HG03064 (cell line): ENCODE measurements around the gene UBE2V1.
A peak's percentile ranks its signal among the peaks of the same experiment; 100 is the strongest.
"Not testable (repeated sequence)": the region's sequence is repeated elsewhere in the genome, so short reads cannot be mapped to it uniquely, and the experiment has no call there.

Experiments
- ATAC-seq: cut with Tn5 transposase; IDR thresholded peaks from one replicate; pipeline ENCODE4 v1.9.1; 2021; ENCODE audit warnings: low read depth; ENCODE audit not compliant: unreplicated experiment

UBE2V1 gene

GRCh38 chr20:50112512-50113419 is at the start of gene UBE2V1:
TSS of gene UBE2V1 (minus strand) at chr20:50113150. CDS start at chr20:50113128, 22 bp downstream.
- no peak for ATAC-seq

GRCh38 chr20:50161494-50161893 is 48.5 kb upstream of the UBE2V1 start:
- ATAC-seq, result not testable (repeated sequence)

- peak; percentile 90 for ATAC-seq
Measured at GRCh38 chr20:50153500-50154377, 40.8 kb upstream of the UBE2V1 start, which contains the start of gene PEDS1. TSS of gene PEDS1 (minus strand) at chr20:50153723. CDS start at chr20:50153637, 86 bp downstream.

- ATAC-seq, result peak; percentile 7
Measured at GRCh38 chr20:50153153-50153499, 40.2 kb upstream of the UBE2V1 start.

DNA sequence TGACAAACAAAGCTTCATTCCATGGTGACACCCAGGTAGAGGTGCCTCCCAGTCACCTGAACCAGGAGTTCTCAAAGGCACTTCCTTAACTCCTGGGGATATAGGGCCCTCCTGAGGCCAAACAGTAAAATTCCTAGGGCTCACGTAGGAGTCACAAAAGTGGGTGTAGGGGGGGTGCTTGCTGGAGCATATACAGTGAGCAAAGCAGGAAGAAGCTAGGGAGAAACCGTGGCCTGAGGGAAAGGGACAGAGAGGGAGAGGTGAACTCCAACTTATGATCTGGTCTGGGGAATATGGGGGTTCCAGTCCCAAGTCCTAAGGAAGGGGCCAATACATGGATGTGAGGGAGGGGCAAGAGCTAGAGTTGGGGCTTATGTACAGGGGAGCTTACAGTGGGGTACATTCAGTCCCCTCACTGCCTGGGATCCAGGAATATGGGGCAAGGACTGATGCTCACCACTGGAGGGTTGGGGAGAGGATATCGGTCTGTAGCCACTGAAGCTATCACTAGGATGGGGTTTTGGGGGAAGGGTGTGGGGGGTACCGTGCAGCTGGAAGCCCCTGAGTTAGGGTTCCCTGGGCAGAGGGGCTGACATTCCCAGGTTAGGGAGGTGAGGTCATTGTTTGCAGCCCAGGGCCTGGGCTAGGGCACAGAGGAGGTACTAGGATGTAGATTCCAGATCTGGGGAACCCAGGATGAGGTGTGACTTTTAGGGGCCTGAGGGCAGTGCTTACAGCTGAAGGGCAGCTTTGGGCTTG is 39.6 kb upstream of the UBE2V1 start:
- ATAC-seq, result no peak

DNA sequence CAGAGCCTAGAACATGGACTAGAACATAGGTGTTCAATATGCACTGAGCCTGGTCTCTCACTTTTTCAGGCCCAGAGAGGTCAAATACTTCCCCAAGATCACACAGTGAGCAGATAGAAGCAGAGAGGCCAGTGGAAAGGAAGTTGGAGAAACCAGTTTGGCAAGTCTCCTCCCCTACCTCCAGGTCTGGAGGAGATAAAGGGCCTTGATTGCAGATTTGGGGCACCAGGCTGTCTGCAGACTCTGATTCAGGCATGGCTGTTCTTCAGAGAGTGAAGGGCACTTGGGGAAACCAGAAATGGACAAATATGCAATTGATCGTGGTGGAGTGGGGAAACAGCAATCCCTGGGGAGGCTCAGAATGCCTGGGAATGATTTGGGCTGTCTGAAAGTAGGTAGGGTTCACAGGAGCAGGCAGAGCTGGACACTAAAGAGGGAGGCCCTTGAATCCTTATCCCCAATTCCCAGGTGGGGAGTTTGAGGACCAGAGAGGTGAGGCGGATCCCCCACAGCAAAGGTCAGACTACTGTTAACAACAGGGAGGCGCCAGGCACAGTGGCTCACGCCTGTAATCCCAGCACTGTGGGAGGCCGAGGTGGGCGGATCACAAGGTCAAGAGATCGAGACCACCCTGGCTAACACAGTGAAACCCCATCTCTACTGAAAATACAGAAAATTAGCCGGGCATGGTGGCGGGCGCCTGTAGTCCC is 38.2 kb upstream of the UBE2V1 start:
- no peak for ATAC-seq

DNA sequence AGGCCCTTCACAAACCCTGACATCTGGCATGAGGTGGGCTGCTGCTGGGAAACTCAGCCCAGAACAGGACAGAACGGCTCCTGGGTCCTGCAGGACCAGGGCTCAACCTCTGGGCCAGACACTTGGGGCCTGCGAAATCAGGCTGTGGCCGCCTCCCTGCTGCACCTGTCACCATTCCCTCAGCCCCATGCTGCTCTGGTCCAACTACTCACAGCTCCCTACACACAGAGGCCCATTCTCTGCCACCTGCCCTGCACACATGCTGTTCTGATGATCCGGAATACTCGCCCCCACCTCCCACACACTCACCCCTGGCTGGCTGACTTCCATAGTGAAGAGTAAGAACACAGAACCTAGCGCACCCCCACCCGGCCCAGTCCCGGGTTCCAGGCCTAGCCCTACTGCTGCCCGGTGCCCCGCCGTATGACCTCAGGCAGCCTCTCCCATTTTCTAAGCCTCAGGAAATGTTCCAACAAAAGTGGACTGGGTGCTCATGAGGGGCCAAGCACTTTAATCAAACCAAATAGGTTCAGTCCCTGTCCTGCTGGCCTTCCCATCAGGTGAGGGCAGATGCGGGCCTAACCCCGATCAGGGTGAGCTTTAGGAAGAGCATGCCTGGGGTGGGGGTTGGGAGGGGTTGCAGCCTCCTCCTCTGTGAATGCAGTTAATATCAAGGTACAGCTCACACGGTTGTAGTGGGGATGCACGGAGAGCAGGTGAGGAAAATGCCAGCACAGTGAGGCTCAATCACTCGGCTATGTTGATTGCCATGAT is 36.7 kb upstream of the UBE2V1 start:
- no peak for ATAC-seq

DNA sequence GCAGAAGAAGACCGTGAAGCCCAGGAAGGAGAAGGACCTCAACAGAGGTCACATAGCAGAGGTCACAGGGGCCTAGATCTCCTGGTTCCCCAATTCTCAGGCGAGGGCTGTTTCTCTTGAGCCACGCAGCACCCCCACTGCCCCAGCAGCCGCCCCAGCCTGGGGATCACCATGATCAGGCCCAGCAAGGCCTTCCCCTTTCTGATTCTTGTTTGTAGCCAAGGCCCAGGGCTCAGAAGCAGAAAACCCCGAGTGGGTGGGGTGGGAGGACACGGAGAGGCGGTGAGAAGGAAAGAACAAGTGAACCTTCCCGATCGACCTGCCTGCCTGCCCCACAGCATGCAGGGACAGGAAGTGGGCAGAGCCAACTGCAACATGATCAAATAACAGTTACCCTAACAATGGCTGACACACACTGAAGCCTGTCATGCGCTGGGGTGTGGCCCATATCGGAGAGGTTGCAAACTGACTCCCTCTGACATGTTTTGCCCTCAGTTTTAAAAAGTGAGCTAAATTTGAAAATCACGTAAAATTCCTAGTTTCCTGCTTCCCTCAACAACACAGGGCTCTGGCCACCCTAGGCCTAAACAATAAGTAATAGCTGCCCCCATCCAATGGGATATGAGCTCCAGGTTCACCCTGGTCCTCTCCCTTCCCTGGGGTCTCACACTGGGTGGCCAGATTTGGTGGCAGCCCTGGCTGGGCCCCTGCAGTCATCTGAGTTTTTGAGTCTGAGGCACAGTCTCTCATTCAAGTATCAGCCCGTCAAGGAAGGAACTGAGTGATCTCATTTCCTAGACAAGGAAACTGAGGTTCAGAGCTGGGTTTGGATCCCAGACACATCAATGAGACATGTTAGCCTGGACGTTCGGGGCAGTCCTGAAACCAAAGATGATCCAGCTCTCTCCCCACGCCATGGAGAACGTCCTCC is 34.0 kb upstream of the UBE2V1 start:
- ATAC-seq, result no peak

- ATAC-seq, result no peak
Measured at GRCh38 chr20:50146214-50146613, 33.3 kb upstream of the UBE2V1 start.

GRCh38 chr20:50145566-50145965 is 32.6 kb upstream of the UBE2V1 start:
- ATAC-seq, result no peak

DNA sequence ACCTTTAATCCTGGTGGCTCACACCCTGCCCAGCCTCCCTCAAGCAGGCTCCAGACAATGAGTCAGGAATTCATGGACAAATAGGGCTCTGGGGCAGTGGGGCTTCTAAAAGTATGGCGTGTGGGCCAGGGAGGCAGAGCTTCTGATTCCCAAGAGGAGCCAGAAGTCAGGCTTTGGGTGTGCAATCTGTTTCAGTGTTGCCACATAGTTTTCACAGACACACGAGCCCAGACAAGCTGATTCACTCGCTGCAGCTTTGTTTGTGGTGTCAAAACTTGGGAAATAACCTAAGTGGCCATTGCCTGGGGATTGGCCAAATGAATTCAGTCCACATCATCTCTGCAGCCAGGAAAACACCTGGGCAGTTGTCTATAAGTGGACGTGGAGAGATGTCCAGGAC is 31.4 kb upstream of the UBE2V1 start:
- no peak for ATAC-seq

GRCh38 chr20:50142812-50143211 is 29.9 kb upstream of the UBE2V1 start:
- no peak for ATAC-seq

GRCh38 chr20:50141811-50142561 is 29.0 kb upstream of the UBE2V1 start:
- ATAC-seq, result no peak

DNA sequence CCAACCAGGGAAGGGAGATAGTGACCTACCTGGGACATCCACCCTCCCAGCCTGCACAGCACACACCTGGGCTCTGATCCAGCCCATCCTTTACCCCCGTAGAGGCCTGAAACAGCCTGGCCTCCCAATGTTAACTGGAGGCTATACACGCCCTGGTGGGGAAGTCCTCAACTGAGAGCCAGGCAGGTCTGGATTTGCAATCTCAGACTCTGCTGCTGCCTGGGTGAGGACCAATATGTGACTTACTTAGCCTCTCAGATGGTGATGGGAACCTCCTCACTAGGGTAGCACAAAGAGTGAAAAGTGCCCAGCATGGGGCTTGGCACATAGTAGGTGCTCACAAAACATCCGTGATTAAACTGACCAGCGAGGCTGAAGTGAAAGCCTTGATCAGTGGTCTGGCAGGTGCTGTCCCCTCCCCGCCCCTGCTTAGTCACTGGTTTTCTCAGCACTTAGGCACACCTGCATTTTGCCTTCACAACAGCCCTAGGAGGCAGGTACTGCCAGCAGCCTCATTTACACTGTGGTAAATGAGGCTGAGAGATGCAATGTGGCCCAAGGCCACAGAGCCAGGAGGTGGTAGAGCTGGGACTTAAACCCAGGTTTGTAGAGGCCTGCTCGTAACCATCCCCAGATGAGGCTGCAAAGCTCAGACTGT is 28.2 kb upstream of the UBE2V1 start:
- no peak for ATAC-seq

DNA sequence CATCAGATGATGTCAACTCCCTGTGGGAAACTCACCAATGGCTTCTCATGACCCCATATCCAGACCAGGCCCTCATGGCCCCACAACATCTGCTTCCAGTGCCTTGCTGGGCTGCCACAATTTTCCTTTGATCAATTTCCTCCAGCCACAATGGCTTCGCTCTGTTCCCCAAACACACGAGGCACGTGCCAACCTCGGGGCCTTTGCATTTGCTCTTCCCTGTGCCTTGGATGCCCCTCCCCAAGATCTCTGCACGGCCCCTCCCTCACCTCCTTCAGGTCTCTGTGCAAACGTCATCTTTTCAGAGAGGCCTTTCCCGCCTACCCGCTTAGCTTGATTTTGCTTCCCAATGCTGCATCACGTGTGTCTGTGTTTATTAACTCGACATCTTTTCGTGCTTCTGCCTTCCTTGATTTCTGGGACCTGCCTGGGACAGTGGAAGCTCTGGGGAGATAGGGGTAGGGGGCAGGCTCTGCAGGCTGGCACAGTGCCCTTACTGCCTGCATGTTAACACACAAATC is 27.4 kb upstream of the UBE2V1 start:
- no peak for ATAC-seq

DNA sequence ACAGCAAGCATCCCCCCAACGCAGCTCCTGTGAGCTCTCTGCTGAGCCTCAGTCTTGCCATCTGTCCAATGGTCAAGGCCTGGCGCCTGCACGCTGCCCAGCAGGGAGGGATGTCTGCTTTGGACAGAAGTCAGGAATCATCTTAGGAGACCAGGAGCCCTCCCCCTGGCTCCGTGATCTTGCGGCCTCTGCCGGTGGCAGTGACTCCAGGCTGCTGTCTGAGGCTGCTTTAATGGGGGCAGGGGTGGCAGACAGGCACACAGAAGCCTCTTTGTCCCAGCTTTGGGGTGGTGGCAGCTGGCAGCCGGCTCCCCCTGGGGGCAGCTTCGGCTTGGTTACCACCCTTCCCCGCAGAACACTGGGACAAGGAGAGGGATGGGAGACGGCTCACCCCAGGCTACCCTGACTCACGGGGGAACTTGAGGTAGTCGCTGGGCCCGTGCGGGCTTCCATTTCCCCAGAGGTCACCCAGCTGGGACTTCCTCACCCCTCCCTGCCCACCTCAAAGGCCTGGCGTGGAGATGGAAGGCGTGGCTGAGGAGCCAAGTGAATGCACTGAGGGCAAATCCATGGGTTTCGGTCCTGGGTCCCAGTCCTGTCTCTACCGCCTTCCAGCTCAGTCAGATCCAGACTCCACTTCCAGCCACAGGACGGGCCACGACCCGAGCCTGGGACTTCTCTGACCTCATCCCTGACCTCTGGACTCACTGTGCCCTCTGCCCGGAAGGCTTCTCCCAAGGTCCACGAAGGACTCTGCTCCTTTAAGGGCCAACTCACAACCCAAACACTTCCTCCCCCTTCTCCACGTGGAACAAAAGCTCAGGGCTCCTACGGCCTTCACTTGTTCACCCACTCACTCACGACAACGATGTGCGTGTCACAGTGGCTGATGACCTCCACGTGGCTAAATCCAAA is 25.8 kb upstream of the UBE2V1 start:
- ATAC-seq, result no peak
